ENCODE measurements around the gene FNDC11. TPM values are rescaled to one million over a fixed set of nuclear protein-coding genes. Genes with fewer than 3 reads are reported as not detected.

FNDC11 gene
- total RNA-seq, 1 experiment from 2014 or later = 2.5 TPM

GRCh38 chr20:63544958-63545516, 8.9 kb upstream of the FNDC11 start:
- Histone ChIP-seq H3K27me3 (ENCODE audit: insufficient read depth, low read length) (no peaks in the 10 kb centered on the region), H2BK12ac (ENCODE audit: insufficient read length, low read depth, low read length) (no peak overlapping the region), H2AFZ (ENCODE audit: low read length) (no peak overlapping the region), H3K23me2 (ENCODE audit: insufficient read length, low read depth, low read length, poor library complexity, severe bottlenecking) (no peaks in the 10 kb centered on the region), H3K23ac (ENCODE audit: insufficient read length, low read depth, low read length) (no peak overlapping the region), H2BK20ac (ENCODE audit: low read depth, low read length, poor library complexity, severe bottlenecking) (no peak overlapping the region), H4K91ac (ENCODE audit: insufficient read length, low read depth, low read length) (no peak overlapping the region), H2BK120ac (ENCODE audit: low read depth, low read length, poor library complexity, severe bottlenecking) (no peak overlapping the region), H3K9ac (ENCODE audit: extremely low read depth, insufficient read length, low read length) (no peak overlapping the region), H3K18ac (ENCODE audit: insufficient read length, low read depth, low read length) (no peak overlapping the region), H3K79me1 (ENCODE audit: insufficient read depth, low read depth, low read length, poor library complexity, severe bottlenecking) (no peaks in the 10 kb centered on the region), H3K14ac (ENCODE audit: insufficient read depth, low read length) (no peak overlapping the region; the same call in 1 of the 2 replicates), H4K8ac (replicated peaks; ENCODE audit: insufficient read length, low read depth, low read length) (no peak overlapping the region), H4K20me1 (ENCODE audit: control insufficient read depth, insufficient read depth, insufficient read length) (peaks cover 3% of the 10 kb centered on the region), H3T11ph (ENCODE audit: low read length) (no peak overlapping the region), H3K79me2 (ENCODE audit: insufficient read depth, low read length) (no peaks in the 10 kb centered on the region), H3K56ac (ENCODE audit: insufficient read length, low read depth, low read length) (no peak overlapping the region), H4K5ac (ENCODE audit: insufficient read length, low read depth, low read length) (no peak overlapping the region), H3K4me1 (ENCODE audit: insufficient read depth, low read length) (no peaks in the 10 kb centered on the region; the same call in 1 of the 2 replicates), H3K4ac (ENCODE audit: low read depth, low read length) (no peak overlapping the region), H2BK5ac (ENCODE audit: insufficient read length, low read length) (no peak overlapping the region), H3K27ac (ENCODE audit: insufficient read length, low read depth, low read length) (no peak overlapping the region), H2BK15ac (ENCODE audit: low read depth, low read length) (no peak overlapping the region), H3K4me2 (ENCODE audit: insufficient read depth, insufficient read length, low read length) (no peak overlapping the region), H3K9me3 (ENCODE audit: control insufficient read depth, low read depth, low read length) (no peaks in the 10 kb centered on the region), H2AK5ac (ENCODE audit: insufficient read length, low read length) (no peak overlapping the region)
- H3K9me3 Mint-ChIP-seq = no peaks in the 10 kb centered on the region
- H3K4me1 Mint-ChIP-seq = peaks cover 7 to 24% of the 10 kb centered on the region in 2 experiments
- no peak overlapping the region for H3K4me3 Mint-ChIP-seq
- H3K36me3 Mint-ChIP-seq (ENCODE audit: insufficient read depth in 1 of 3, low read depth in 3 of 3) = no peaks in the 10 kb centered on the region; a peak in 1 of 7 replicates
- no peak for TF ChIP-seq CTCF (conservative IDR thresholded peaks at IDR 0.05)
- no peak for DNase-seq
- H3K27ac Mint-ChIP-seq = no peak overlapping the region
- WGBS (ENCODE audit: extremely low coverage, insufficient read length, low lambda C conversion rate) = no CpG with 5 or more reads among the region's 19 CpGs
- H3K27me3 Mint-ChIP-seq (ENCODE audit: low read depth) = no peaks in the 10 kb centered on the region
